Upper lobe of right lung (tissue), 1 donor: ENCODE results near the gene CSMD2. TPM values are rescaled to one million over a fixed set of nuclear protein-coding genes. Genes with fewer than 3 reads are reported as not detected.

Source experiments
- ATAC-seq: fragments of 200-7000 bp; cut with Tn5 transposase; one replicate; pipeline ENCODE4 v1.9.1; 2020; ENCODE audit warnings: mild to moderate bottlenecking, moderate library complexity
- DNase-seq: peaks from one replicate; pipeline ENCODE4 v3.0.0-alpha.2; 2020
- H3K27ac ChIP-seq: fragments of 200-600 bp; one replicate; pipeline ENCODE4 v1.8.0; 2022
- H3K27me3 ChIP-seq: fragments of 200-600 bp; one replicate; pipeline ENCODE4 v1.8.0; 2022; ENCODE audit warnings: mild to moderate bottlenecking
- H3K36me3 ChIP-seq: fragments of 200-600 bp; one replicate; pipeline ENCODE4 v1.8.0; 2022
- H3K4me1 ChIP-seq: fragments of 200-600 bp; one replicate; pipeline ENCODE4 v1.8.0; 2022
- H3K4me3 ChIP-seq: fragments of 200-600 bp; one replicate; pipeline ENCODE4 v1.8.0; 2022; ENCODE audit warnings: mild to moderate bottlenecking
- H3K9me3 ChIP-seq: fragments of 200-600 bp; one replicate; pipeline ENCODE4 v1.8.0; 2022
- intact Hi-C: fragments of 100-400 bp; cut with DNase I; formaldehyde crosslinking; loops from one replicate; pipeline ENCODE4 v1.11.0; 2022
- total RNA-seq: library from RNA; stranded (reverse); fragmentation: NEBNext Ultra II Directional; extraction: Animal tissue kit (Norgen Biotek cat#: 25700); gene quantifications from one replicate; pipeline ENCODE4 v1.2.1, GENCODE V29; 2021
- TF ChIP-seq, protein P1 (sequence below): fragments of 200-600 bp; IDR thresholded peaks from one replicate; pipeline ENCODE4 v1.8.0; 2022; ENCODE audit warnings: antibody characterized with exemption
- donor health status: DM: no; HTN: yes; CAD: no; lungs with severe emphysema.

The CSMD2 gene
- total RNA-seq, 1 donor from 2014 or later = 0.67 TPM

DNA sequence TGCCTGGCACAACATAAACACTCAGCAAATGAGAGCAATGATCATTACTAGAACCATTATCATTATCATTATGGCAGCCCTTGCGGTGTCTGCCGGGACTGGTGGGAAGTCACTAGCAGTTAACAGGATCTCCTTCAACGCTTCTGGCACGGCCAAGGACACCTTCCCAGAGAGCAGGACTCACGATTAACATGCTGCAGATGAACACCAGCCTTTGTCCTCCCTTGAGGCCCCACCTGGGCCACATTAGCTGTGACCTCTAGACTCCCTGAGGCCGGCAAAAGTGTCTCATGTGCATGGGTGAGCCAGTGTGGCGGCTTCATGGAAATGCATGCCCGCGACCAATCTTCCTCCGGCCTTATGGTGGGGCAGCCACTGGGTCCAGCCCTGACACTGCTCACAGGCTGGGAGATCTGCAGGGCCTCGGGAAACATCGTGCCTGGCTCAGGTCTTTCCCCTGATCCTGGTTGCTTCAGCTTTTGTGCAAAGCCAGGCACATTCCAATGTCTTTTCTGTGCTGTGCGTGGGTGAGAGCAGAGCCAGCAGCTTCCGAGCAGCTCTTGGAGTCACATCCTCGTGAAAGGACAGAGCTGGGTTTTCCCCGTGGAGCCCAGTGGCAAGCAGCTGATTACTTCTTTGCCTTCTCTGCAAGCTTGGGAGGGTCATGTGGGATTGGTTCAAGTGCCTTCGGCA is 193.9 kb downstream of the CSMD2 start:
- DNase-seq (no peak), ATAC-seq (no peak)
- TF ChIP-seq, protein P1, sequence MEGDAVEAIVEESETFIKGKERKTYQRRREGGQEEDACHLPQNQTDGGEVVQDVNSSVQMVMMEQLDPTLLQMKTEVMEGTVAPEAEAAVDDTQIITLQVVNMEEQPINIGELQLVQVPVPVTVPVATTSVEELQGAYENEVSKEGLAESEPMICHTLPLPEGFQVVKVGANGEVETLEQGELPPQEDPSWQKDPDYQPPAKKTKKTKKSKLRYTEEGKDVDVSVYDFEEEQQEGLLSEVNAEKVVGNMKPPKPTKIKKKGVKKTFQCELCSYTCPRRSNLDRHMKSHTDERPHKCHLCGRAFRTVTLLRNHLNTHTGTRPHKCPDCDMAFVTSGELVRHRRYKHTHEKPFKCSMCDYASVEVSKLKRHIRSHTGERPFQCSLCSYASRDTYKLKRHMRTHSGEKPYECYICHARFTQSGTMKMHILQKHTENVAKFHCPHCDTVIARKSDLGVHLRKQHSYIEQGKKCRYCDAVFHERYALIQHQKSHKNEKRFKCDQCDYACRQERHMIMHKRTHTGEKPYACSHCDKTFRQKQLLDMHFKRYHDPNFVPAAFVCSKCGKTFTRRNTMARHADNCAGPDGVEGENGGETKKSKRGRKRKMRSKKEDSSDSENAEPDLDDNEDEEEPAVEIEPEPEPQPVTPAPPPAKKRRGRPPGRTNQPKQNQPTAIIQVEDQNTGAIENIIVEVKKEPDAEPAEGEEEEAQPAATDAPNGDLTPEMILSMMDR = no peak
- Histone ChIP-seq H3K27ac (no peak overlapping the region), H3K4me3 (no peak overlapping the region), H3K27me3 (no peaks in the 10 kb centered on the region), H3K4me1 (no peaks in the 10 kb centered on the region), H3K9me3 (no peaks in the 10 kb centered on the region), H3K36me3 (no peaks in the 10 kb centered on the region)
- intact Hi-C loops = no loop called here

DNA sequence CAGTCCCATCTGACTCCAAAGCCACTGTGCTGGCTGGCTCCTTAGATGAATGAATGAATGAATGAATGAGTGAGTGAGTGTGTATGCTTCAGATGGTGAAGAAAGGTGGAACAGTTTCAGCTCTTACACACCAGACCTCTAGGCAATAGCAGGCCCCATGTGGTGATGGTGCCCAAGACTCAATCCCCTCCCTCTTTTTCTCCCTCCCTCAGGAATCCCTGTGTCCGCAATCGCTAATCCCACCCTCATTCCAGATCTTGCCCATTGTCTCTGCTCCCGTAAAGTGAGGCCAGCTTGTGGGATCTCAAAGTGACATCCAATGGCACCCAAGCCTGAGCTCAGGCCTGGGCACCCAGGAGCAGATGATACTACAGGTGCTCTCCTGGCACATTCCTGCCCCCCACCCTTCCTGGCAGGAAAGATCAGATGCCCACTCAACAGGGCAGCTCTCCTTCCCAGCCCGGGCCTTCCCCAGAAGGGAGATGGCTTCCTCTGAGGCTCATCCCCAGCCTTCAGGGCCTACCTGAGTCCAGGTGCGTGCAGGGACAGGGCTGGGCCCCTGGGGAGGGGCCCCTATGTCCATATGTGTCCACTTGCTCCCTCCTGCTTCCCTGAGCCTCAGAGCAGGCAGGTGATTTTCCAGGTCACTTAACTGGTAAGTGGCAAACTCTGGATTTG is 194.7 kb downstream of the CSMD2 start:
- TF ChIP-seq, protein P1 = no peak
- intact Hi-C loops = no loop called here
- H3K9me3 ChIP-seq = no peaks in the 10 kb centered on the region

DNA sequence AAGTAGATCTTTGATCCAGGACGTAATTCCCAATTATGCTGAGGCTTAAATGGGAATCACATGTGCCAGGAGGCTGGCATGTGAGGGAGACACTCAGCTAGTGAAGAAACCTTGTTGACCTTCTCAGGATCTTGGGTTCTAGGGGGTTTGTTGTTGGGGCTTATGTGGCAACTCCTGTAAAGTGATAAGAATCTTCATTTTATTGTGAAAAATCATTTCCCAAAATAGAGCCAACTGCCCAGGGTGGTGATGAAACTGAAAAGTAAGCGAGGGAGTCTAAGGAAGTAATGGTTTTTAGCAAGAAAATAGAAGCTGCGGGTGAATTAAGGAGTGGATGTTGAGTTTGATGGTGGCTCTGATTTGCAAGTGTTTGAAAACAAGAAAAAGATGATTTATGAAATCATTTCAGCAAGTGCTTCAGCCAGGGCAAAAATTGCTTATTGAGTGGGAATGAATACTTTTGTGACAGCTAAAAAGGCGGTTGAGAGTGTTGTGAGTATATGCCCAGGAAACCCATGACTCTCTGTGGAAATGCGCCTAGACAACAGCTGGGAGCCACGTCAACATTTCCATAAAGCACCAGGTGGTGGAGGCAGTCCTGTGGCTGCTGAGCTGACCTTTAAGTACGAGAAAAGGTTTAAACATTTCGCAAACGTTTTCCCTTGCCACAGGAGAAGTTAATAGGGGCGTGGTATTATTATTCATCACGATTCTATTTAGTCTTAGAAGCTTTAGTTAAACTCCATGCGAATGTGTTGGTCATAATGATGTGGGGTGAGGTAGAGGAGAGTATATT is 198.5 kb downstream of the CSMD2 start:
- no peak overlapping the region for H3K27ac ChIP-seq
- no peaks in the 10 kb centered on the region for H3K36me3 ChIP-seq
- TF ChIP-seq, protein P1 = no peak
- no peaks in the 10 kb centered on the region for H3K27me3 ChIP-seq
- intact Hi-C loops = no loop called here
- no peak overlapping the region for H3K4me3 ChIP-seq
- no peak for DNase-seq
- no peaks in the 10 kb centered on the region for H3K4me1 ChIP-seq
- no peak for ATAC-seq
- no peaks in the 10 kb centered on the region for H3K9me3 ChIP-seq

More for the DNA sequence above, 194.7 kb downstream of the CSMD2 start:
- H3K27ac ChIP-seq = no peak overlapping the region
- ATAC-seq = no peak
- H3K36me3 ChIP-seq = no peaks in the 10 kb centered on the region
- no peaks in the 10 kb centered on the region for H3K4me1 ChIP-seq
- H3K27me3 ChIP-seq = no peaks in the 10 kb centered on the region
- H3K4me3 ChIP-seq = no peak overlapping the region
- no peak for DNase-seq

DNA sequence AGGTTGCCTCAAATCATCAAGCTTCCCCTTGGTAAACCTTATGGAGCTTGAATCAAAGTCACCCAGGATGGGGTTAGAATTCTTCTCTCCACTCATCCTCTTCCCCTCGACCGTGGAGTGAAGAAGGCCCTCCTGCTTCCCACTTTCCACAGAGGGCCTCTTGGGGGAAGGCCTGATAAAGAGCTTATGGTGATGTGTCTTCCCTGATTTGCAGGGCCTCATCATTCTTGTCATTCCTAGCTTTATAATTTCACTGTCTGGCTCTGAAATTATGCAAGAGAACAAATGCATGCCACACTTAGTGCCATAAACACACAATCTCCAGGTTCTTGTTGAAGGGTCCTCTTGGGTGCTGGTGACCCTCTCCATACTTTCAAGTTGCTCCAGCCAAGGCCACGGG is 199.9 kb downstream of the CSMD2 start:
- Histone ChIP-seq H3K27me3 (no peaks in the 10 kb centered on the region), H3K36me3 (no peaks in the 10 kb centered on the region), H3K9me3 (no peaks in the 10 kb centered on the region), H3K27ac (no peak overlapping the region), H3K4me1 (no peaks in the 10 kb centered on the region), H3K4me3 (no peak overlapping the region)
- DNase-seq (no peak), ATAC-seq (no peak)
- TF ChIP-seq, protein P1 = no peak
- intact Hi-C loops = no loop called here

DNA sequence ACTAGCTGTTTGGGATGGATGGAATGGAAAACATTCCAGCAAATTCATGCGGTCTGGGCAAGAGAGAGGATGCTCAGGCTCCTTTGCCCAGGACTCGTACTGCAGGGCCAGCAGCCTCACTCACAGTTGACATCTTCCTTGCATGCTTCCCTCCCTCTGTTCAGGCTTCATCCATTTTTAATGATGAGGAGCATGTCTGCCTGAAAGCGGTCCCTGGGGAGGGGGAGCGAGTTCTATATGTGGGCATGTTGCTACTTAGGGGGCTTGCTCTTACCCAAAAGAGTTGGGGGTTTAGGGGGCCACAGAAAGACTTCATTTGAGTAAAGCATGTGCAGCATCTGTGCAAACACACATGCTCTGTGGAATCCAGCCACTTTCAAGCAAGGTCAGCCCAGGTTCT is 203.0 kb downstream of the CSMD2 start:
- Histone ChIP-seq H3K27me3 (no peaks in the 10 kb centered on the region), H3K9me3 (no peaks in the 10 kb centered on the region), H3K36me3 (no peaks in the 10 kb centered on the region), H3K4me1 (no peaks in the 10 kb centered on the region), H3K4me3 (no peak overlapping the region), H3K27ac (no peak overlapping the region)
- intact Hi-C loops = no loop called here
- ATAC-seq (no peak), DNase-seq (no peak)
- TF ChIP-seq, protein P1 = no peak
